ENCODE results near the gene NREP.

DNA sequence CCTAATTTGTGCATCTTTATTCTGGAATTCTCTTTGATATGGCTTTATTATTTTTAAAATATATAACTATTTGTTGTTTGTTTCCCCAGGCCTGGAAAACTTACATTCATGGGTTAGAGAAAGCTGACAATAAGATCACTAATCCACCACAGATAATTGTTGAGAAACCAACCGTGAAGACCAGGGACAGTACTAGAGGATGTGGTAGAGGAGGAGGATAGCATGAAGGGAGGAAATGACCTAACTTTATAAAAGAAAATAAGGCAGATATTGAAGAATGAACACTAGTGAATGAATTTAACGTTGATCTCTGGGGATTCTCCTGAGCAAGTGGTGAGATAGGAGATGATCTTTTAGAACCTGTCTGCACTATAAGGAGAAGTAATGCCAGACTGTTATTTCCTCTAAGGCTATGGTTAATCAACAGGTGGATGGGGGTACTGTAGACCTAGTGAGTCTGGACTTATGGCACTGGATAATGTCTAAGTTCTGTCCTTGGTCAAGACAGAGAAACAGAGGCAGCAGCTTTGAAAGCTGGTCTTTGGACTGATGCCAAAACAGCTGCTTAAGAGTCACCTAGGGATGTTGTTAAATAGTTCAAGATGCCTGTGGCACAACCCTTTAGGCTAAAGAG lies 52.4 kb downstream of the NREP start:
- TF ChIP-seq ZNF274 (IDR thresholded peaks at IDR 0.05; ENCODE audit: low read depth, low read length) (no peak), YY1 (IDR thresholded peaks at IDR 0.05; ENCODE audit: insufficient read depth, insufficient read length) (no peak), SUZ12 (IDR thresholded peaks at IDR 0.05; ENCODE audit: extremely low read depth, insufficient read depth, insufficient read length) (no peak)
